HepG2 (cell line): ENCODE results near the gene PDPK1.
"Not testable (repeated sequence)": the region's sequence is repeated elsewhere in the genome, so short reads cannot be mapped to it uniquely, and the experiment has no call there.

Experiments
- HNRNPL ChIP-seq: fragments of 200-400 bp; formaldehyde crosslinking; IDR thresholded peaks from 2 replicates; pipeline ENCODE4 v1.6.1; 2017; ENCODE audit warnings: mild to moderate bottlenecking, low read depth, low read length
- IRF1 ChIP-seq: sonication (generic); formaldehyde crosslinking; IDR thresholded peaks from 2 replicates; pipeline ENCODE4 v1.4.0; 2020; ENCODE audit warnings: low read depth, mild to moderate bottlenecking, missing genetic modification reagents
- ZNF292 ChIP-seq: sonication (generic); formaldehyde crosslinking; IDR thresholded peaks from 2 replicates; pipeline ENCODE4 v1.8.1; 2022; ENCODE audit warnings: mild to moderate bottlenecking, low read depth, missing genetic modification reagents, borderline replicate concordance
- ZNF329 ChIP-seq: sonication (generic); formaldehyde crosslinking; IDR thresholded peaks from 2 replicates; pipeline ENCODE4 v1.9.0; 2021; ENCODE audit warnings: low read depth, mild to moderate bottlenecking, missing genetic modification reagents
- TF ChIP-seq, protein P1 (sequence below): sonication (generic); formaldehyde crosslinking; IDR thresholded peaks from 2 replicates; pipeline ENCODE4 v1.5.0; 2020; ENCODE audit warnings: mild to moderate bottlenecking, missing genetic modification reagents, moderate library complexity
- TF ChIP-seq, protein P2 (sequence below): sonication (generic); formaldehyde crosslinking; IDR thresholded peaks from 2 replicates; pipeline ENCODE4 v1.4.0; 2020; ENCODE audit warnings: missing genetic modification reagents

GRCh38 chr16:2543771-2544170, 6.0 kb downstream of the PDPK1 start:
- TF ChIP-seq, protein P1, sequence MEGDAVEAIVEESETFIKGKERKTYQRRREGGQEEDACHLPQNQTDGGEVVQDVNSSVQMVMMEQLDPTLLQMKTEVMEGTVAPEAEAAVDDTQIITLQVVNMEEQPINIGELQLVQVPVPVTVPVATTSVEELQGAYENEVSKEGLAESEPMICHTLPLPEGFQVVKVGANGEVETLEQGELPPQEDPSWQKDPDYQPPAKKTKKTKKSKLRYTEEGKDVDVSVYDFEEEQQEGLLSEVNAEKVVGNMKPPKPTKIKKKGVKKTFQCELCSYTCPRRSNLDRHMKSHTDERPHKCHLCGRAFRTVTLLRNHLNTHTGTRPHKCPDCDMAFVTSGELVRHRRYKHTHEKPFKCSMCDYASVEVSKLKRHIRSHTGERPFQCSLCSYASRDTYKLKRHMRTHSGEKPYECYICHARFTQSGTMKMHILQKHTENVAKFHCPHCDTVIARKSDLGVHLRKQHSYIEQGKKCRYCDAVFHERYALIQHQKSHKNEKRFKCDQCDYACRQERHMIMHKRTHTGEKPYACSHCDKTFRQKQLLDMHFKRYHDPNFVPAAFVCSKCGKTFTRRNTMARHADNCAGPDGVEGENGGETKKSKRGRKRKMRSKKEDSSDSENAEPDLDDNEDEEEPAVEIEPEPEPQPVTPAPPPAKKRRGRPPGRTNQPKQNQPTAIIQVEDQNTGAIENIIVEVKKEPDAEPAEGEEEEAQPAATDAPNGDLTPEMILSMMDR (CRISPR knock-in tag) = not testable (repeated sequence)
- not testable (repeated sequence) for TF ChIP-seq IRF1 (CRISPR knock-in tag); ZNF329 (CRISPR knock-in tag); ZNF292; HNRNPL
- TF ChIP-seq, protein P2, sequence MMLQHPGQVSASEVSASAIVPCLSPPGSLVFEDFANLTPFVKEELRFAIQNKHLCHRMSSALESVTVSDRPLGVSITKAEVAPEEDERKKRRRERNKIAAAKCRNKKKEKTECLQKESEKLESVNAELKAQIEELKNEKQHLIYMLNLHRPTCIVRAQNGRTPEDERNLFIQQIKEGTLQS = not testable (repeated sequence)
